Lung (tissue), 12 donors: ENCODE data around the gene EPHB2. TPM values are rescaled to one million over a fixed set of nuclear protein-coding genes. Genes with fewer than 3 reads are reported as not detected.
A peak's percentile ranks its signal among the peaks of the same experiment; 100 is the strongest.

Experiments
- ATAC-seq: fragments of 200-7000 bp; cut with Tn5 transposase; one replicate; pipeline ENCODE4 v1.9.1; 2020; ENCODE audit warnings: moderate number of reproducible peaks; ENCODE audit not compliant: insufficient read depth, low FRiP score
- DNase-seq, 3 donors: peaks; one replicate each; pipeline ENCODE4 v3.0.0-alpha.2; 2013 to 2017
- H3K27ac ChIP-seq, 2 donors: one replicate each; pipeline ENCODE4 v1.5.1; 2013; ENCODE audit warnings: mild to moderate bottlenecking in 2 of 2, moderate library complexity in 2 of 2, control low read depth in 1 of 2, inconsistent platforms in 1 of 2, low read depth in 1 of 2, low read length in 1 of 2
- H3K27me3 ChIP-seq, 3 donors: one replicate each; pipeline ENCODE4 v1.5.1; 2013; ENCODE audit warnings: low read length in 2 of 3; ENCODE audit not compliant: control insufficient read depth in 3 of 3, insufficient read depth in 3 of 3
- H3K36me3 ChIP-seq, 4 donors: one replicate each; pipeline ENCODE4 v1.5.1; 2013; ENCODE audit warnings: low read length in 4 of 4, mild to moderate bottlenecking in 1 of 4, moderate library complexity in 1 of 4; ENCODE audit not compliant: control insufficient read depth in 4 of 4, insufficient read depth in 4 of 4
- H3K4me1 ChIP-seq, 5 donors: one replicate each; pipeline ENCODE4 v1.5.1; 2013; ENCODE audit warnings: low read length in 5 of 5, mild to moderate bottlenecking in 2 of 5, moderate library complexity in 1 of 5; ENCODE audit not compliant: control insufficient read depth in 5 of 5, insufficient read depth in 5 of 5
- H3K4me3 ChIP-seq: one replicate; pipeline ENCODE4 v1.5.1; 2013; ENCODE audit warnings: mild to moderate bottlenecking, control low read depth, moderate library complexity
- H3K9ac ChIP-seq, 2 donors: one replicate each; pipeline ENCODE4 v1.5.1; 2013; ENCODE audit warnings: low read length in 2 of 2, control low read depth in 1 of 2; ENCODE audit not compliant: insufficient read depth in 1 of 2
- H3K9me3 ChIP-seq, 4 donors: one replicate each; pipeline ENCODE4 v1.5.1; 2013; ENCODE audit warnings: low read length in 3 of 4, mild to moderate bottlenecking in 1 of 4, moderate library complexity in 1 of 4; ENCODE audit not compliant: control insufficient read depth in 4 of 4, insufficient read depth in 3 of 4
- CTCF ChIP-seq: IDR thresholded peaks from 2 replicates; pipeline ENCODE4 v1.5.1; 2012; ENCODE audit warnings: mild to moderate bottlenecking; ENCODE audit errors: control extremely low read depth, extremely low read depth
- WGBS, 2 donors: extraction: QIAGEN DNeasy Blood & Tissue Kit; methylation state at CpG; one replicate each; pipeline ENCODE4 v1.1.7; 2013; 5-methylcytosine and 5-hydroxymethylcytosine counted together
- polyA plus RNA-seq, 2 donors: library from polyadenylated mRNA; stranded (reverse); fragments of 200-250 nt; gene quantifications; one replicate each; pipeline ENCODE4 v1.2.1, GENCODE V29; 2013
- total RNA-seq, 2 donors: library from RNA; depleted of rRNA in 1 of 2; stranded (reverse); fragments of >200 nt in 1 of 2; gene quantifications; one replicate each; pipeline ENCODE4 v1.2.1, GENCODE V29; 2014 to 2021
- donor health status: control.
- donor health status: control.
- donor health status: Bipolar disorder and iron deficiency.
- donor health status: healthy.
- donor health status: DM: yes; HTN: yes; CAD: no.

EPHB2 gene
- total and polyA plus RNA-seq, 4 donors: 1.2 to 8.5 (median 5.8) TPM

GRCh38 chr1:22712502-22713271 is 2.0 kb downstream of the EPHB2 start:
- no peaks in the 10 kb centered on the region for H3K27me3 ChIP-seq
- no peak for TF ChIP-seq CTCF
- H3K4me3 ChIP-seq: no peak overlapping the region

GRCh38 chr1:22714455-22714854 is 3.8 kb downstream of the EPHB2 start:
- DNase-seq: no peak
- no peaks in the 10 kb centered on the region for H3K9me3 ChIP-seq
- peaks cover 0 to 3% (median 0%) of the 10 kb centered on the region in 4 donors for H3K36me3 ChIP-seq
- WGBS, 2 donors: 87 to 95% methylated on average over 3 of the region's 3 CpGs
- TF ChIP-seq CTCF: no peak
- no peak overlapping the region for H3K9ac ChIP-seq
- H3K4me1 ChIP-seq: peaks cover 0 to 28% (median 5%) of the 10 kb centered on the region in 5 donors
- no peak for ATAC-seq
- no peak overlapping the region for H3K27ac ChIP-seq
- no peaks in the 10 kb centered on the region for H3K27me3 ChIP-seq
- no peak overlapping the region for H3K4me3 ChIP-seq

More at GRCh38 chr1:22712502-22713271, 2.0 kb downstream of the EPHB2 start:
- ATAC-seq (no peak), DNase-seq (peak; percentile 71 to 88 (median 85))
- no peak overlapping the region for H3K9ac ChIP-seq
- H3K27ac ChIP-seq: no peak overlapping the region
- peaks cover 0 to 3% (median 0%) of the 10 kb centered on the region in 4 donors for H3K36me3 ChIP-seq
- WGBS, 2 donors: 70 to 80% methylated on average over 19 of the region's 19 CpGs
- H3K9me3 ChIP-seq: no peaks in the 10 kb centered on the region
- H3K4me1 ChIP-seq: peaks cover 0 to 29% (median 5%) of the 10 kb centered on the region in 5 donors

GRCh38 chr1:22717037-22717760 is 6.6 kb downstream of the EPHB2 start:
- Histone ChIP-seq H3K36me3 (peaks cover 0 to 3% (median 0%) of the 10 kb centered on the region in 4 donors), H3K27me3 (no peaks in the 10 kb centered on the region), H3K4me3 (no peak overlapping the region), H3K9me3 (no peaks in the 10 kb centered on the region), H3K27ac (no peak overlapping the region), H3K9ac (no peak overlapping the region), H3K4me1 (peaks cover 0 to 18% (median 5%) of the 10 kb centered on the region in 5 donors)
- 59 to 68% methylated on average over 11 of the region's 11 CpGs for WGBS, 2 donors
- TF ChIP-seq CTCF: no peak
- peak; percentile 23 to 49 (median 40) for DNase-seq
- no peak for ATAC-seq
